Measurements from ENCODE around the gene WIPF3. TPM values are rescaled to one million over a fixed set of nuclear protein-coding genes. Genes with fewer than 3 reads are reported as not detected.

The WIPF3 gene
- total and polyA plus RNA-seq, 5 donors: 1.8 to 4.4 (median 2.8) TPM

- DNase-seq (no peak), ATAC-seq (no peak)
- Histone ChIP-seq H3K27me3 (ENCODE audit: control insufficient read depth, insufficient read depth) (no peaks in the 10 kb centered on the region), H3K4me3 (ENCODE audit: low read length) (no peak overlapping the region), H3K4me1 (ENCODE audit: control insufficient read depth, insufficient read depth, low read length) (no peaks in the 10 kb centered on the region), H3K9me3 (ENCODE audit: control insufficient read depth, low read length) (no peaks in the 10 kb centered on the region), H3K27ac (ENCODE audit: low read length) (no peak overlapping the region)
- WGBS: 94% methylated on average over 6 of the region's 6 CpGs
- intact Hi-C loops (cut with DNase I): no loop called here
Observed at GRCh38 chr7:29831705-29832104, 25.4 kb downstream of the WIPF3 start.

- H3K27me3 ChIP-seq (ENCODE audit: control insufficient read depth, insufficient read depth): no peaks in the 10 kb centered on the region
- intact Hi-C loops (cut with DNase I): no loop called here
- DNase-seq (no peak), ATAC-seq (no peak)
- WGBS: 83% methylated on average over 2 of the region's 2 CpGs
- H3K9me3 ChIP-seq (ENCODE audit: control insufficient read depth, low read length): no peaks in the 10 kb centered on the region
- no peaks in the 10 kb centered on the region for H3K4me1 ChIP-seq (ENCODE audit: control insufficient read depth, insufficient read depth, low read length)
- H3K4me3 ChIP-seq (ENCODE audit: low read length): no peak overlapping the region
- H3K27ac ChIP-seq (ENCODE audit: low read length): no peak overlapping the region
Observed at GRCh38 chr7:29833929-29834328, 27.6 kb downstream of the WIPF3 start.

- H3K4me3 ChIP-seq (ENCODE audit: low read length): no peak overlapping the region
- WGBS: 81% methylated on average over 12 of the region's 12 CpGs
- no peaks in the 10 kb centered on the region for H3K27me3 ChIP-seq (ENCODE audit: control insufficient read depth, insufficient read depth)
- DNase-seq (no peak), ATAC-seq (no peak)
- H3K4me1 ChIP-seq (ENCODE audit: control insufficient read depth, insufficient read depth, low read length): no peaks in the 10 kb centered on the region
- intact Hi-C loops (cut with DNase I): no loop called here
- no peaks in the 10 kb centered on the region for H3K9me3 ChIP-seq (ENCODE audit: control insufficient read depth, low read length)
- no peak overlapping the region for H3K27ac ChIP-seq (ENCODE audit: low read length)
Observed at GRCh38 chr7:29835718-29836117, 29.4 kb downstream of the WIPF3 start.

- WGBS: 35% methylated on average over 7 of the region's 7 CpGs
- Histone ChIP-seq H3K9me3 (ENCODE audit: control insufficient read depth, low read length) (no peaks in the 10 kb centered on the region), H3K27ac (ENCODE audit: low read length) (no peak overlapping the region), H3K4me1 (ENCODE audit: control insufficient read depth, insufficient read depth, low read length) (no peaks in the 10 kb centered on the region), H3K27me3 (ENCODE audit: control insufficient read depth, insufficient read depth) (no peaks in the 10 kb centered on the region), H3K4me3 (ENCODE audit: low read length) (no peak overlapping the region)
- DNase-seq (peak; percentile 78 to 86 (median 80)), ATAC-seq (peak; percentile 88 to 94)
- intact Hi-C loops (cut with DNase I): no loop called here
Observed at GRCh38 chr7:29839302-29839701, 33.0 kb downstream of the WIPF3 start.

GRCh38 chr7:29839921-29840320 is 33.6 kb downstream of the WIPF3 start:
- Histone ChIP-seq H3K27ac (ENCODE audit: low read length) (no peak overlapping the region), H3K4me1 (ENCODE audit: control insufficient read depth, insufficient read depth, low read length) (no peaks in the 10 kb centered on the region), H3K4me3 (ENCODE audit: low read length) (no peak overlapping the region), H3K9me3 (ENCODE audit: control insufficient read depth, low read length) (no peaks in the 10 kb centered on the region), H3K27me3 (ENCODE audit: control insufficient read depth, insufficient read depth) (no peaks in the 10 kb centered on the region)
- intact Hi-C loops (cut with DNase I): no loop called here
- ATAC-seq (no peak), DNase-seq (no peak)
- WGBS: 81% methylated on average over 3 of the region's 3 CpGs

GRCh38 chr7:29840701-29841100 is 34.4 kb downstream of the WIPF3 start:
- no peaks in the 10 kb centered on the region for H3K4me1 ChIP-seq (ENCODE audit: control insufficient read depth, insufficient read depth, low read length)
- H3K27me3 ChIP-seq (ENCODE audit: control insufficient read depth, insufficient read depth): no peaks in the 10 kb centered on the region
- DNase-seq: no peak
- ATAC-seq: no peak
- no peak overlapping the region for H3K4me3 ChIP-seq (ENCODE audit: low read length)
- WGBS: 79% methylated on average over 6 of the region's 6 CpGs
- H3K9me3 ChIP-seq (ENCODE audit: control insufficient read depth, low read length): no peaks in the 10 kb centered on the region
- intact Hi-C loops (cut with DNase I): no loop called here
- no peak overlapping the region for H3K27ac ChIP-seq (ENCODE audit: low read length)

GRCh38 chr7:29841926-29842701 is 35.8 kb downstream of the WIPF3 start:
- ATAC-seq: no peak
- Histone ChIP-seq H3K27me3 (ENCODE audit: control insufficient read depth, insufficient read depth) (no peaks in the 10 kb centered on the region), H3K4me3 (ENCODE audit: low read length) (no peak overlapping the region), H3K9me3 (ENCODE audit: control insufficient read depth, low read length) (no peaks in the 10 kb centered on the region), H3K27ac (ENCODE audit: low read length) (no peak overlapping the region), H3K4me1 (ENCODE audit: control insufficient read depth, insufficient read depth, low read length) (no peaks in the 10 kb centered on the region)
- 64% methylated on average over 11 of the region's 11 CpGs for WGBS
- intact Hi-C loops (cut with DNase I): no loop called here
- no peak for DNase-seq

- Histone ChIP-seq H3K27me3 (ENCODE audit: control insufficient read depth, insufficient read depth) (no peaks in the 10 kb centered on the region), H3K27ac (ENCODE audit: low read length) (no peak overlapping the region), H3K4me3 (ENCODE audit: low read length) (no peak overlapping the region), H3K4me1 (ENCODE audit: control insufficient read depth, insufficient read depth, low read length) (no peaks in the 10 kb centered on the region), H3K9me3 (ENCODE audit: control insufficient read depth, low read length) (no peaks in the 10 kb centered on the region)
- intact Hi-C loops (cut with DNase I): no loop called here
- DNase-seq (no peak), ATAC-seq (no peak)
- 94% methylated on average over 8 of the region's 8 CpGs for WGBS
Observed at GRCh38 chr7:29843093-29843492, 36.8 kb downstream of the WIPF3 start.

GRCh38 chr7:29843726-29844125 is 37.4 kb downstream of the WIPF3 start:
- H3K4me3 ChIP-seq (ENCODE audit: low read length): no peak overlapping the region
- WGBS: 63% methylated on average over 4 of the region's 4 CpGs
- DNase-seq: no peak
- H3K9me3 ChIP-seq (ENCODE audit: control insufficient read depth, low read length): no peaks in the 10 kb centered on the region
- H3K4me1 ChIP-seq (ENCODE audit: control insufficient read depth, insufficient read depth, low read length): no peaks in the 10 kb centered on the region
- intact Hi-C loops (cut with DNase I): no loop called here
- H3K27me3 ChIP-seq (ENCODE audit: control insufficient read depth, insufficient read depth): no peaks in the 10 kb centered on the region
- ATAC-seq: no peak
- H3K27ac ChIP-seq (ENCODE audit: low read length): no peak overlapping the region

GRCh38 chr7:29844559-29844958 is 38.3 kb downstream of the WIPF3 start:
- 85% methylated on average over 9 of the region's 9 CpGs for WGBS
- Histone ChIP-seq H3K9me3 (ENCODE audit: control insufficient read depth, low read length) (no peaks in the 10 kb centered on the region), H3K4me1 (ENCODE audit: control insufficient read depth, insufficient read depth, low read length) (no peaks in the 10 kb centered on the region), H3K27ac (ENCODE audit: low read length) (no peak overlapping the region), H3K4me3 (ENCODE audit: low read length) (no peak overlapping the region), H3K27me3 (ENCODE audit: control insufficient read depth, insufficient read depth) (no peaks in the 10 kb centered on the region)
- DNase-seq: no peak
- ATAC-seq: no peak
- intact Hi-C loops (cut with DNase I): no loop called here

GRCh38 chr7:29847496-29847895 is 41.2 kb downstream of the WIPF3 start:
- 96% methylated on average over 6 of the region's 6 CpGs for WGBS
- H3K4me3 ChIP-seq (ENCODE audit: low read length): no peak overlapping the region
- DNase-seq (no peak), ATAC-seq (no peak)
- H3K9me3 ChIP-seq (ENCODE audit: control insufficient read depth, low read length): no peaks in the 10 kb centered on the region
- intact Hi-C loops (cut with DNase I): no loop called here
- no peaks in the 10 kb centered on the region for H3K4me1 ChIP-seq (ENCODE audit: control insufficient read depth, insufficient read depth, low read length)
- no peak overlapping the region for H3K27ac ChIP-seq (ENCODE audit: low read length)
- H3K27me3 ChIP-seq (ENCODE audit: control insufficient read depth, insufficient read depth): no peaks in the 10 kb centered on the region

- intact Hi-C loops (cut with DNase I): no loop called here
- no peaks in the 10 kb centered on the region for H3K9me3 ChIP-seq (ENCODE audit: control insufficient read depth, low read length)
- 84% methylated on average over 3 of the region's 3 CpGs for WGBS
- H3K27me3 ChIP-seq (ENCODE audit: control insufficient read depth, insufficient read depth): no peaks in the 10 kb centered on the region
- no peak overlapping the region for H3K27ac ChIP-seq (ENCODE audit: low read length)
- no peak overlapping the region for H3K4me3 ChIP-seq (ENCODE audit: low read length)
- DNase-seq: no peak
- ATAC-seq: no peak
- no peaks in the 10 kb centered on the region for H3K4me1 ChIP-seq (ENCODE audit: control insufficient read depth, insufficient read depth, low read length)
Observed at GRCh38 chr7:29847916-29848315, 41.6 kb downstream of the WIPF3 start.

All from right cardiac atrium (tissue), 5 donors.